K562 (cell line): Measurements from ENCODE around the gene CNDP2. TPM values are rescaled to one million over a fixed set of nuclear protein-coding genes. Genes with fewer than 3 reads are reported as not detected.

Experiments
- ATAC-seq: fragments of 200-7000 bp; cut with Tn5 transposase; 3 replicates; pipeline ENCODE4 v1.9.1; 2020; ENCODE audit warnings: moderate library complexity
- BruUV-seq: library from RNA; stranded (reverse); fragments of 400-500 nt; replicated peaks from 2 replicates; lab custom pipeline; 2021; lab: Mats Ljungman, UMichigan
- CTCF ChIA-PET: fragments of 300-600 bp; formaldehyde crosslinking; extraction: SDS; loops from one replicate; lab custom pipeline; 2021; ENCODE audit warnings: low intra/inter-chr PET ratio; lab: Yijun Ruan, JAX
- POLR2A ChIA-PET: fragments of 300-600, 350-650 bp; sonication (Branson Sonifier 250); formaldehyde crosslinking; extraction: SDS; loops from one replicate; lab custom pipeline; 2021; ENCODE audit warnings: antibody characterized with exemption, inconsistent platforms; lab: Yijun Ruan, JAX
- DNase-seq, 4 experiments: peaks; one replicate each; pipeline versions ENCODE4 v3.0.0 to v3.0.0-alpha.2; 2011 to 2018; ENCODE audit warnings: low spot score in 3 of 4, mixed read lengths in 3 of 4; ENCODE audit errors: extremely low read depth in 1 of 4
- FAIRE-seq: peaks from 2 replicates; lab custom pipeline; 2011; peaks lifted over from hg19 to GRCh38; lab: Jason Lieb, UNC
- H2AFZ ChIP-seq: 2 replicates; pipeline ENCODE4 v1.6.0; 2011; ENCODE audit warnings: low read depth, low read length, control low read depth, inconsistent platforms
- H3K27ac ChIP-seq: fragments of 200-600 bp; 3 replicates; pipeline ENCODE4 v1.8.0; 2011; ENCODE audit warnings: low read depth, mild to moderate bottlenecking, control low read depth, inconsistent platforms, low read length, moderate library complexity, mixed read lengths; ENCODE audit errors: extremely low read depth
- H3K27me3 ChIP-seq, 2 experiments: fragments of 300-600 bp in 1 of 2; 2 replicates in 1 of 2; 3 replicates in 1 of 2; pipeline versions ENCODE4 v1.6.0 to v1.8.0; 2011; ENCODE audit warnings: inconsistent platforms in 2 of 2, low read length in 2 of 2, mild to moderate bottlenecking in 1 of 2, mixed read lengths in 1 of 2, moderate library complexity in 1 of 2; ENCODE audit not compliant: control insufficient read depth in 2 of 2, insufficient read depth in 2 of 2
- H3K36me3 ChIP-seq: fragments of 300-600 bp; 3 replicates; pipeline ENCODE4 v1.8.0; 2011; ENCODE audit warnings: mild to moderate bottlenecking, low read length, inconsistent platforms; ENCODE audit not compliant: control insufficient read depth, insufficient read depth
- H3K4me1 ChIP-seq, 2 experiments: fragments of 200-600 bp in 1 of 2; replicated peaks in 1 of 2; 2 replicates in 1 of 2; 3 replicates in 1 of 2; pipeline versions ENCODE4 v1.5.1 to v1.8.0; 2011; ENCODE audit warnings: inconsistent platforms in 2 of 2, low read length in 2 of 2, mild to moderate bottlenecking in 1 of 2, mixed read lengths in 1 of 2, moderate library complexity in 1 of 2; ENCODE audit not compliant: control insufficient read depth in 2 of 2, insufficient read depth in 2 of 2
- H3K4me2 ChIP-seq: 2 replicates; pipeline ENCODE4 v1.6.1; 2011; ENCODE audit warnings: low read length, control low read depth, inconsistent platforms, mixed read lengths; ENCODE audit not compliant: insufficient read depth
- H3K4me3 ChIP-seq: fragments of 200-600 bp; sonication (generic), shearing (Covaris generic); 2 replicates; pipeline ENCODE4 v1.5.1; 2016; ENCODE audit warnings: control low read depth, inconsistent platforms
- H3K79me2 ChIP-seq: fragments of 200-600 bp; 3 replicates; pipeline ENCODE4 v1.8.0; 2011; ENCODE audit warnings: low read length, inconsistent platforms; ENCODE audit not compliant: control insufficient read depth, insufficient read depth
- H3K9ac ChIP-seq, 2 experiments: 2 replicates each; pipeline versions ENCODE4 v1.6.0 to v1.6.1; 2011; ENCODE audit warnings: low read depth in 2 of 2, low read length in 2 of 2, control low read depth in 1 of 2, inconsistent platforms in 1 of 2, mild to moderate bottlenecking in 1 of 2, mixed read lengths in 1 of 2; ENCODE audit not compliant: insufficient read depth in 1 of 2
- H3K9me1 ChIP-seq: one replicate; pipeline ENCODE4 v1.6.0; 2011; ENCODE audit warnings: inconsistent platforms, mild to moderate bottlenecking, low read length, moderate library complexity; ENCODE audit not compliant: control insufficient read depth, insufficient read depth
- H3K9me3 ChIP-seq: replicated peaks from 2 replicates; pipeline ENCODE4 v1.5.1; 2011; ENCODE audit warnings: low read depth, low read length, inconsistent platforms; ENCODE audit not compliant: control insufficient read depth, insufficient read depth
- H4K20me1 ChIP-seq: replicated peaks from 2 replicates; pipeline ENCODE4 v1.6.1; 2011; ENCODE audit warnings: low read length, inconsistent platforms, mixed read lengths; ENCODE audit not compliant: control insufficient read depth, insufficient read depth
- NR4A1 ChIP-seq, 2 experiments: fragments of 250-450 bp in 1 of 2; fragments of 450-650 bp in 1 of 2; sonication (Bioruptor Pico) in 1 of 2; IDR thresholded peaks; 2 replicates each; pipeline versions ENCODE4 v1.4.0 to v1.6.1; 2016 to 2020; ENCODE audit warnings: mild to moderate bottlenecking in 2 of 2, missing compliant biosample characterization in 1 of 2, missing genetic modification characterization in 1 of 2, moderate library complexity in 1 of 2
- PRMT5 ChIP-seq: sonication (generic); formaldehyde crosslinking; IDR thresholded peaks from 2 replicates; pipeline ENCODE4 v1.5.0; 2020; ENCODE audit warnings: missing genetic modification reagents
- SAFB2 ChIP-seq: fragments of 200-400 bp; formaldehyde crosslinking; IDR thresholded peaks from 2 replicates; pipeline ENCODE4 v1.6.1; 2018; ENCODE audit warnings: borderline replicate concordance, low read length, low read depth, moderate library complexity; ENCODE audit not compliant: severe bottlenecking
- TARDBP ChIP-seq: fragments of 450-650 bp; IDR thresholded peaks from 2 replicates; pipeline ENCODE4 v1.6.1; 2016
- XRCC4 ChIP-seq: IDR thresholded peaks from one replicate; pipeline ENCODE4 v1.6.1; 2011; ENCODE audit not compliant: insufficient read depth, insufficient read length; ENCODE audit errors: extremely low read depth
- WGBS: fragments of 100-300 bp; shearing (Covaris generic); methylation state at CpG from one replicate; pipeline ENCODE4 v1.1.6; 2016; ENCODE audit warnings: low coverage, mixed read lengths; ENCODE audit not compliant: insufficient coverage; ENCODE audit errors: missing lambda C conversion rate; 5-methylcytosine and 5-hydroxymethylcytosine counted together
- in situ Hi-C: fragments of 300-500 bp; cut with MboI; formaldehyde crosslinking; loops from 4 replicates; pipeline ENCODE4 v1.15.0; 2018; ENCODE audit warnings: inconsistent platforms, mixed read lengths
- intact Hi-C: fragments of 100-400 bp; cut with micrococcal nuclease; formaldehyde crosslinking; loops from 2 replicates; pipeline ENCODE4 v1.14.2; 2022
- polyA plus RNA-seq, 8 experiments: library from polyadenylated mRNA; depleted of rRNA in 4 of 8; stranded (reverse) in 5 of 8; unstranded in 3 of 8; fragments of >200 nt; fragmentation: Nextera tagmentation in 2 of 8; fragmentation: Illumina TruSeq in 1 of 8; extraction: Ambion mirVana in 2 of 8; extraction: Trizol in 1 of 8; gene quantifications; 2 replicates each; pipeline versions ENCODE4 v1.2.1 to v1.2.3, GENCODE V29; 2011 to 2014; ENCODE audit warnings: inconsistent platforms in 1 of 8, missing spikeins in 1 of 8
- total RNA-seq, 7 experiments: library from RNA; depleted of rRNA in 6 of 7; stranded (reverse); fragments of >200 nt in 6 of 7; fragmentation: Illumina TruSeq in 2 of 7; extraction: Trizol in 2 of 7; gene quantifications; 2 replicates each; pipeline versions ENCODE4 v1.2.1 to v1.2.3, GENCODE V29; 2011 to 2021; ENCODE audit warnings: low replicate concordance in 1 of 7
- TF ChIP-seq, protein P1 (sequence below): sonication (generic); formaldehyde crosslinking; IDR thresholded peaks from 2 replicates; pipeline ENCODE4 v1.8.0; 2022; ENCODE audit warnings: mild to moderate bottlenecking, missing genetic modification reagents, borderline replicate concordance

Gene CNDP2
- total and polyA plus RNA-seq, 9 of the 15 experiments (the other 6 are each of a cell fraction or from before 2014, with no cell fraction given), result 34.1 to 128 (median 53.8) TPM

DNA sequence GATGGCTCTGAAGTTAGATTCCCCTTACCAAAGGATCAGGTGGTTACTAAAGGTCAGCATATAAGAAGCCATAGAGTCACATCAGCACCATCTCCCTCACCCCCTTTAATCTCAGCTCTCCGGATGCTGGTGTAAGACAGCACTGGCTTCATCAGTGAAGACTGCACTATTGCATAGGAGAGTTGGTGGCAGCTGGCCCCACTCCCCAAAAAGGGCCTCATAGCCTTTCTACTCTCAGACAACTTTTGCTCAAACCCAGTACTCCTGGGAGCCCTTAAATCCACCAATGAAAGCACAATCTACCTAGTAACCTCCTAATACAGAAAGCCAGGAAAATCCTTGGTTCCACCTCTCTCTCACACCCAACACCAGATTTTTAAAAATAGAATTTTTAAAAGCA is 32.2 kb upstream of the CNDP2 start:
- TF ChIP-seq, protein P1, sequence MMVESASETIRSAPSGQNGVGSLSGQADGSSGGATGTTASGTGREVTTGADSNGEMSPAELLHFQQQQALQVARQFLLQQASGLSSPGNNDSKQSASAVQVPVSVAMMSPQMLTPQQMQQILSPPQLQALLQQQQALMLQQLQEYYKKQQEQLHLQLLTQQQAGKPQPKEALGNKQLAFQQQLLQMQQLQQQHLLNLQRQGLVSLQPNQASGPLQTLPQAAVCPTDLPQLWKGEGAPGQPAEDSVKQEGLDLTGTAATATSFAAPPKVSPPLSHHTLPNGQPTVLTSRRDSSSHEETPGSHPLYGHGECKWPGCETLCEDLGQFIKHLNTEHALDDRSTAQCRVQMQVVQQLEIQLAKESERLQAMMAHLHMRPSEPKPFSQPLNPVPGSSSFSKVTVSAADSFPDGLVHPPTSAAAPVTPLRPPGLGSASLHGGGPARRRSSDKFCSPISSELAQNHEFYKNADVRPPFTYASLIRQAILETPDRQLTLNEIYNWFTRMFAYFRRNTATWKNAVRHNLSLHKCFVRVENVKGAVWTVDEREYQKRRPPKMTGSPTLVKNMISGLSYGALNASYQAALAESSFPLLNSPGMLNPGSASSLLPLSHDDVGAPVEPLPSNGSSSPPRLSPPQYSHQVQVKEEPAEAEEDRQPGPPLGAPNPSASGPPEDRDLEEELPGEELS (CRISPR knock-in tag), result no peak
- H3K9me1 ChIP-seq, result no peaks in the 10 kb centered on the region
- H3K4me3 ChIP-seq, result no peak overlapping the region
- no TSS peak for BruUV-seq
- CTCF ChIA-PET, result no interaction called here
- H3K27me3 ChIP-seq, result peaks cover 2 to 5% of the 10 kb centered on the region in 2 experiments; a peak in 2 of 5 replicates
- H3K9me3 ChIP-seq, result no peaks in the 10 kb centered on the region
- H3K9ac ChIP-seq, result no peak overlapping the region
- no peak overlapping the region for H2AFZ ChIP-seq
- peaks cover 5% of the 10 kb centered on the region for H4K20me1 ChIP-seq
- no peaks in the 10 kb centered on the region for H3K36me3 ChIP-seq
- no peak overlapping the region for H3K27ac ChIP-seq
- POLR2A ChIA-PET, result no interaction called here
- WGBS, result no CpG with 5 or more reads among the region's 1 CpG
- FAIRE-seq (no peak), DNase-seq (no peak), ATAC-seq (no peak)
- in situ Hi-C loops, result no loop called here
- no peaks in the 10 kb centered on the region; a peak in 1 of 5 replicates for H3K4me1 ChIP-seq
- H3K4me2 ChIP-seq, result no peak overlapping the region
- H3K79me2 ChIP-seq, result no peaks in the 10 kb centered on the region
- intact Hi-C loops, result no loop called here

DNA sequence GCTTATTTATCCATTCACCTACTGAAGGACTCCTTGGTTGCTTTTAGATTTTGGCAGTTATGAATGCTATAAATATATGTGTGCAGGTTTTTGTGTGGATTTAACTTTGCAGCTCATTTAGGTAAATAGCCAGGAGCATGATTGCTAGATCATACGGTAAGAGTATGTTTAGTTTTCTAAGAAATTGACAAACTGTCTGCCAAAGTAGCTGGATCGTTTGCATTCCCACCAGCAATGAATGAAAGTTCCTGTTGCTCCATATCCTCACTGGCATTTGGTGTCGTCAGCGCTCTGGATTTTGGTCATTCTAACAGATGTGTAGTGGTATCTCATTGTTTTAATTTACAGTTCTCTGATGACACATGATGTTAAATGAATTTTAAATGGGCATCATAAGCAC is 30.4 kb upstream of the CNDP2 start:
- no peaks in the 10 kb centered on the region for H3K9me3 ChIP-seq
- no peaks in the 10 kb centered on the region for H3K79me2 ChIP-seq
- H3K27ac ChIP-seq, result no peak overlapping the region
- H3K27me3 ChIP-seq, result no peaks in the 10 kb centered on the region; a peak in 1 of 5 replicates
- no TSS peak for BruUV-seq
- intact Hi-C loops (no loop called here), in situ Hi-C loops (no loop called here)
- no peaks in the 10 kb centered on the region for H3K9me1 ChIP-seq
- H3K4me2 ChIP-seq, result no peak overlapping the region
- DNase-seq, result no peak
- TF ChIP-seq NR4A1 (CRISPR knock-in tag; IDR thresholded peaks at IDR 0.05), result no peak
- no peak for TF ChIP-seq NR4A1 (tag; IDR thresholded peaks at IDR 0.05)
- no peak for TF ChIP-seq TARDBP
- TF ChIP-seq SAFB2, result no peak
- TF ChIP-seq PRMT5 (CRISPR knock-in tag), result no peak
- TF ChIP-seq XRCC4, result no peak
- no peaks in the 10 kb centered on the region for H4K20me1 ChIP-seq
- CTCF ChIA-PET, result no interaction called here
- POLR2A ChIA-PET, result no interaction called here
- H3K36me3 ChIP-seq, result no peaks in the 10 kb centered on the region
- H3K9ac ChIP-seq, result no peak overlapping the region
- no peak for FAIRE-seq
- no peak overlapping the region for H2AFZ ChIP-seq
- 45% methylated on average over 4 of the region's 4 CpGs for WGBS
- ATAC-seq, result no peak
- no peak overlapping the region for H3K4me3 ChIP-seq
- H3K4me1 ChIP-seq, result no peaks in the 10 kb centered on the region; a peak in 1 of 5 replicates
